ENCODE results near the gene GDF10. TPM values are rescaled to one million over a fixed set of nuclear protein-coding genes. Genes with fewer than 3 reads are reported as not detected.

The GDF10 gene
- total and polyA plus RNA-seq, 10 donors: 0.02 to 0.35 (median 0.20) TPM; not detected in 3

DNA sequence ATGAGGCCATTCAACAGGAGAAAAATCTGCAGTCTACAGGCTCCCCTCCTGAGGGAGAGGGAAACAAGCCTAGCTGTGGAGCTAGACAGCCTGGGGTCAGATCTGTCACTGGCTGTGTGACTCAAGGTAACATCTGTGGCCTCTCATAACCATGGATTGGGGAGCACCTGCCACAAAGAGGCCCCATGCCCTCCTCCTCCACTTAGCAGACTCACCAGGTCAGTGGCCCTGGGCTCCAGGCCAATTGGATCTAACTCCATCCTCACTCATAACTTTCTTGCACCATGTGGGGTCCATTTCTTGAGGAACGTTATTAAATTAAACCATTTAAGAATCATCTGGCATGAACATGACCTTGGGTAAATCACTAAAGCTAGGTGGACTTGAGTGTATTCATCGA lies 1.8 kb downstream of the GDF10 start:
- Histone ChIP-seq H3K9me3 (no peaks in the 10 kb centered on the region), H3K36me3 (no peaks in the 10 kb centered on the region), H3K27ac (no peak overlapping the region), H3K4me3 (no peak overlapping the region), H3K4me1 (peaks cover 0 to 25% (median 15%) of the 10 kb centered on the region in 6 donors), H3K27me3 (replicated peaks in 1 of 7) (peaks cover 0 to 79% (median 28%) of the 10 kb centered on the region in 7 donors)
- no peak for DNase-seq
- WGBS, 5 donors: 63 to 75% (median 75%) methylated on average over 2 of the region's 2 CpGs
- no peak for TF ChIP-seq POLR2AphosphoS5 (IDR thresholded peaks at IDR 0.05)
- TF ChIP-seq POLR2A (IDR thresholded peaks at IDR 0.05): no peak
- TF ChIP-seq, protein P1, sequence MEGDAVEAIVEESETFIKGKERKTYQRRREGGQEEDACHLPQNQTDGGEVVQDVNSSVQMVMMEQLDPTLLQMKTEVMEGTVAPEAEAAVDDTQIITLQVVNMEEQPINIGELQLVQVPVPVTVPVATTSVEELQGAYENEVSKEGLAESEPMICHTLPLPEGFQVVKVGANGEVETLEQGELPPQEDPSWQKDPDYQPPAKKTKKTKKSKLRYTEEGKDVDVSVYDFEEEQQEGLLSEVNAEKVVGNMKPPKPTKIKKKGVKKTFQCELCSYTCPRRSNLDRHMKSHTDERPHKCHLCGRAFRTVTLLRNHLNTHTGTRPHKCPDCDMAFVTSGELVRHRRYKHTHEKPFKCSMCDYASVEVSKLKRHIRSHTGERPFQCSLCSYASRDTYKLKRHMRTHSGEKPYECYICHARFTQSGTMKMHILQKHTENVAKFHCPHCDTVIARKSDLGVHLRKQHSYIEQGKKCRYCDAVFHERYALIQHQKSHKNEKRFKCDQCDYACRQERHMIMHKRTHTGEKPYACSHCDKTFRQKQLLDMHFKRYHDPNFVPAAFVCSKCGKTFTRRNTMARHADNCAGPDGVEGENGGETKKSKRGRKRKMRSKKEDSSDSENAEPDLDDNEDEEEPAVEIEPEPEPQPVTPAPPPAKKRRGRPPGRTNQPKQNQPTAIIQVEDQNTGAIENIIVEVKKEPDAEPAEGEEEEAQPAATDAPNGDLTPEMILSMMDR (IDR thresholded peaks at IDR 0.05 in 8 of 11, conservative IDR thresholded peaks at IDR 0.05 in 3 of 11): no peak
- intact Hi-C loops (cut with DNase I; ENCODE audit: low total_unique reads): no loop called here

DNA sequence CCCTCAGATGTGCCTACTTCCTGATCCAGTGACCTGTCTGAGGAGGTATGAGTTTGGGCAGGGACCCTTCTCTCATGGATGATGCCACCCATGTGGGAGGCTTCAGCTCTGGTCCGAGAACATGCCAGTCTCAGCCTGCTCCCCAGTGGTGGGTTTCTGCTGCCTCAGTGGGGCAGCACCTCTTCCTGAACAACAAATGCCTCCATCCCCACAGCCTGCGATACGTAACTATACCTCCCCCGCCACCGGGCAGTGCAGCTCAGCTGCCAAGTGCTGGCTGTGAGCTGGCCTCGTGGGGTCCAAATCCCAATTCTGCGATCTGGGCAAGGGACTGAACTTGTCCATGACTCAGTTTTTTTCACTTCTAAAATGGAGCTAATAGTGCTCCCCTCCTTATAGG lies 3.1 kb downstream of the GDF10 start:
- no peak overlapping the region for H3K4me3 ChIP-seq
- intact Hi-C loops (cut with DNase I; ENCODE audit: low total_unique reads): no loop called here
- H3K27ac ChIP-seq: no peak overlapping the region
- no peaks in the 10 kb centered on the region for H3K9me3 ChIP-seq
- H3K4me1 ChIP-seq: peaks cover 0 to 30% (median 15%) of the 10 kb centered on the region in 6 donors
- 87 to 99% (median 91%) methylated on average over 7 of the region's 7 CpGs for WGBS, 5 donors
- no peak for DNase-seq
- H3K36me3 ChIP-seq: no peaks in the 10 kb centered on the region
- TF ChIP-seq POLR2A (IDR thresholded peaks at IDR 0.05) (no peak), POLR2AphosphoS5 (IDR thresholded peaks at IDR 0.05) (no peak)
- TF ChIP-seq, protein P1 (IDR thresholded peaks at IDR 0.05 in 8 of 11, conservative IDR thresholded peaks at IDR 0.05 in 3 of 11): no peak
- peaks cover 0 to 71% (median 28%) of the 10 kb centered on the region in 7 donors for H3K27me3 ChIP-seq (replicated peaks in 1 of 7)

DNA sequence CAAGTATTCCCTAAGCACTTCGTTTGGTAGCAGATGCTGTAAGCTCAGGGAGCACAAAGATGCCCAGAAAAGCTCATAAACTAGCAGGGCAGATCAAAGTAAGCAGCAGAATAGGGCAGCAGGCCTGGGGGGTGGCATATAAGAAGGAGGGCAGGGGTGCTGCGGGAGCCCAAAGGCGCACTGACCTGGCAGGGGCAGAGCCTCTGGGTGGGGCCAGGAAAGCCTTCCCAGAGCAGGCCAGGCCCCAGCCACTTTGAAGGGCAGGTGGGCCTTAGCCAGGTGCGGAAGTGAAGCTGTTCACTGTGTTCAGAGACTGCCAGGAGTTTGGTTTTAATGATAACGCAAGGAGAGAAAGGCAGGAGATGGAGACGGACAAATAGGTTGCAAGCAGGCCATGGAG lies 3.9 kb downstream of the GDF10 start:
- no peak for TF ChIP-seq POLR2AphosphoS5 (IDR thresholded peaks at IDR 0.05)
- TF ChIP-seq, protein P1 (IDR thresholded peaks at IDR 0.05 in 8 of 11, conservative IDR thresholded peaks at IDR 0.05 in 3 of 11): no peak
- TF ChIP-seq POLR2A (IDR thresholded peaks at IDR 0.05): no peak
- peaks cover 0 to 33% (median 15%) of the 10 kb centered on the region in 6 donors for H3K4me1 ChIP-seq
- no peaks in the 10 kb centered on the region for H3K36me3 ChIP-seq
- no peaks in the 10 kb centered on the region for H3K9me3 ChIP-seq
- no peak overlapping the region for H3K27ac ChIP-seq
- H3K27me3 ChIP-seq (replicated peaks in 1 of 7): peaks cover 0 to 69% (median 28%) of the 10 kb centered on the region in 7 donors
- intact Hi-C loops (cut with DNase I; ENCODE audit: low total_unique reads): no loop called here
- DNase-seq: no peak
- WGBS, 5 donors: 85 to 93% (median 88%) methylated on average over 6 of the region's 6 CpGs
- H3K4me3 ChIP-seq: no peak overlapping the region

DNA sequence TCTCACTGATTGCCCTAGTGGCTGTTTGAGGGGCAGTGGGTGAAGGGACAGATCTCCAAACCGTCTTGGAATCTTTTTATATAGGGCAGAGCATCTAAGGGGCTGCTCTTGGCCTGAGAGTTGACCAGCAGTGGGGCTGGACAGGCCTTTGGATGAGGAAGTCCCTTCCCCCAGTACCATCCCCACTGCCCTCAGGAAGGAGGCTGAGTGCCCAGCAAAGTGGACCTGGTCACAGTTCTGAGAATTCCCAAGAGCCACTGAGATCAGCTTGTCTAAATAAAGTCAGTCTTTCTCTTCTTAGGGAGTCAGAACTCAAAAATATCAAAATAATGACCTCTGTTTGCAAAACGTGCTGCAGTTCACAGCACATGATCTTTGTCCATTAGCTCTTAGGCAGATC lies 5.6 kb downstream of the GDF10 start:
- intact Hi-C loops (cut with DNase I; ENCODE audit: low total_unique reads): no loop called here
- DNase-seq: no peak
- no peak overlapping the region for H3K4me3 ChIP-seq
- peaks cover 0 to 23% (median 4%) of the 10 kb centered on the region in 6 donors for H3K4me1 ChIP-seq
- no peaks in the 10 kb centered on the region for H3K36me3 ChIP-seq
- TF ChIP-seq POLR2AphosphoS5 (IDR thresholded peaks at IDR 0.05) (no peak), POLR2A (IDR thresholded peaks at IDR 0.05) (no peak)
- TF ChIP-seq, protein P1 (IDR thresholded peaks at IDR 0.05 in 8 of 11, conservative IDR thresholded peaks at IDR 0.05 in 3 of 11): no peak
- H3K9me3 ChIP-seq: no peaks in the 10 kb centered on the region
- WGBS, 5 donors: 36 to 79% (median 63%) methylated on average over 2 of the region's 2 CpGs
- no peak overlapping the region for H3K27ac ChIP-seq
- H3K27me3 ChIP-seq (replicated peaks in 1 of 7): peaks cover 0 to 66% (median 15%) of the 10 kb centered on the region in 7 donors
